Fibroblast of the aortic adventitia (primary cell): Measurements from ENCODE around the gene PRKCH. TPM values are rescaled to one million over a fixed set of nuclear protein-coding genes. Genes with fewer than 3 reads are reported as not detected.

Source experiments
- DNase-seq: peaks from one replicate; pipeline ENCODE4 v3.0.0-alpha.2; 2010; ENCODE audit warnings: low read depth
- H3K4me3 ChIP-seq: 2 replicates; pipeline ENCODE4 v1.5.1; 2011; ENCODE audit warnings: low read depth, mild to moderate bottlenecking, control low read depth, low read length, moderate library complexity
- total RNA-seq: library from RNA; depleted of rRNA; stranded (reverse); fragments of >200 nt; gene quantifications from 2 replicates; pipeline ENCODE4 v1.2.3, GENCODE V29; 2012; ENCODE audit warnings: low replicate concordance
- TF ChIP-seq, protein P1 (sequence below): IDR thresholded peaks from 2 replicates; pipeline ENCODE4 v1.5.1; 2011; ENCODE audit warnings: mild to moderate bottlenecking, low read length, control low read depth, inconsistent platforms; ENCODE audit not compliant: insufficient read depth

PRKCH gene
- total RNA-seq, 1 donor, result 4.2 TPM

GRCh38 chr14:61499991-61500390, 178.6 kb downstream of the PRKCH start:
- TF ChIP-seq, protein P1, sequence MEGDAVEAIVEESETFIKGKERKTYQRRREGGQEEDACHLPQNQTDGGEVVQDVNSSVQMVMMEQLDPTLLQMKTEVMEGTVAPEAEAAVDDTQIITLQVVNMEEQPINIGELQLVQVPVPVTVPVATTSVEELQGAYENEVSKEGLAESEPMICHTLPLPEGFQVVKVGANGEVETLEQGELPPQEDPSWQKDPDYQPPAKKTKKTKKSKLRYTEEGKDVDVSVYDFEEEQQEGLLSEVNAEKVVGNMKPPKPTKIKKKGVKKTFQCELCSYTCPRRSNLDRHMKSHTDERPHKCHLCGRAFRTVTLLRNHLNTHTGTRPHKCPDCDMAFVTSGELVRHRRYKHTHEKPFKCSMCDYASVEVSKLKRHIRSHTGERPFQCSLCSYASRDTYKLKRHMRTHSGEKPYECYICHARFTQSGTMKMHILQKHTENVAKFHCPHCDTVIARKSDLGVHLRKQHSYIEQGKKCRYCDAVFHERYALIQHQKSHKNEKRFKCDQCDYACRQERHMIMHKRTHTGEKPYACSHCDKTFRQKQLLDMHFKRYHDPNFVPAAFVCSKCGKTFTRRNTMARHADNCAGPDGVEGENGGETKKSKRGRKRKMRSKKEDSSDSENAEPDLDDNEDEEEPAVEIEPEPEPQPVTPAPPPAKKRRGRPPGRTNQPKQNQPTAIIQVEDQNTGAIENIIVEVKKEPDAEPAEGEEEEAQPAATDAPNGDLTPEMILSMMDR, result no peak
- H3K4me3 ChIP-seq, result no peak overlapping the region
- no peak for DNase-seq

DNA sequence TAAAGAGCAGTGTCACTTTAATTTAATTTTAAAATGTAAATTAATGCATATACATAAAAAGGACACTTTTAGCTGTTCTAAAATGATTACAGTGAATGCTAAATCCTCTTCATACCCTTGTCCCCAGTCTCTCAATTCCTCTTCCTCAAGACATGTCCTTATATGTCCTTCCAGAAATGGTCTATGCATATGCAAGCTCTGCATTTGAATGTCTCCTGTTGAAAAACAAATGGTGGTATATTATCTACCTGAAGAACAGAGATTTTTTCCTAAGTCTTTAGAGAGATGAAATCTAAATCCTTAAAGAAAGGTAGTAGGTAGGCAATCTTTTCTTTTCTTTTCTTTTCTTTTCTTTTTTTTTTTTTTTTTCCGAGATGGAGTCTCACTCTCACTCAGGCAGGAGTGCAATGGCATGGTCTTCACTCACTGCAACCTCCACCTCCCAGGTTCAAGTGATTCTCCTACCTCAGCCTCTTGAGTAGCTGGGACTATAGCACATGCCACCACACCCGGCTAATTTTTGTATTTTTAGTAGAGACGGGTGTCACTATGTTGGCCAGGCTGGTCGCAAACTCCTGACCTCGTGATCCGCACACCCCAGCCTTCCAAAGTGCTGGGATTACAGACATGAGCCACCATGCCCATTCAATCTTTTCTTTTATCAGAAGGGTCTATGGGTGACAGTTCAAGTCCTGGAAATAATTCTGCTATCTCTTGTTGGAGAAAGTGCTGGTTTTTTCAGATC, 180.5 kb downstream of the PRKCH start:
- no peak for DNase-seq
- TF ChIP-seq, protein P1, result no peak

DNA sequence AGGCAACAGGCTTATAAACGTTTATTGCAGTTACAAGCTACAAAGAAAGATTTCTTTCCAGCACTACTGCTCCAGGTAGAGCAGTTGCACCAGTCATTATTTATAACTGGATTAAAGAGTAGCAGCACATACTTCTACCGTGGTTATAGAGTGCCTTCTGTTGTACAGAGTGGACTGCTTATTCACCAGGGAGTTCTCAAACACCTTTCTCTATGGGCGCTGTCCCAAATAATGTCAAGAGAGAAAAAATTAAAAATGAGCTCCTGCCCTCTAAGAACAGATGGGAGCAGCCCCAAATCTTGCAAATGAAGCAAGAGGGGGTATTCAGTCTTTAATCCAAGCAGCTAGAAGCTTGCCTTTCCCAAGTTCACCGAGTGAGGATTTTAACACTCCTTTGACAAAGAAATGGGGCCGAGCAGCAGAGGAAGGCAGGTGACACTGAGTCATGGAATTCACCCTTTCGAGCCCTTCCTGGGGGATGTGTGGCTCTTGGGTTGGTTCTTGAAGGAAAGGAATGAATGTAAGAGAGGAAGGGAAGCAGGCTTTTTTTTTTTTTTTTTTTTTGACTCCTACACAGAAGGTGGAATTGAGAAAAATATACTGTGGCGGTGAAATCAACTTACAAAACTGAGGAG, 181.2 kb downstream of the PRKCH start:
- H3K4me3 ChIP-seq, result no peak overlapping the region
- TF ChIP-seq, protein P1, result no peak
- no peak for DNase-seq

More for the DNA sequence above, 180.5 kb downstream of the PRKCH start:
- no peak overlapping the region for H3K4me3 ChIP-seq

DNA sequence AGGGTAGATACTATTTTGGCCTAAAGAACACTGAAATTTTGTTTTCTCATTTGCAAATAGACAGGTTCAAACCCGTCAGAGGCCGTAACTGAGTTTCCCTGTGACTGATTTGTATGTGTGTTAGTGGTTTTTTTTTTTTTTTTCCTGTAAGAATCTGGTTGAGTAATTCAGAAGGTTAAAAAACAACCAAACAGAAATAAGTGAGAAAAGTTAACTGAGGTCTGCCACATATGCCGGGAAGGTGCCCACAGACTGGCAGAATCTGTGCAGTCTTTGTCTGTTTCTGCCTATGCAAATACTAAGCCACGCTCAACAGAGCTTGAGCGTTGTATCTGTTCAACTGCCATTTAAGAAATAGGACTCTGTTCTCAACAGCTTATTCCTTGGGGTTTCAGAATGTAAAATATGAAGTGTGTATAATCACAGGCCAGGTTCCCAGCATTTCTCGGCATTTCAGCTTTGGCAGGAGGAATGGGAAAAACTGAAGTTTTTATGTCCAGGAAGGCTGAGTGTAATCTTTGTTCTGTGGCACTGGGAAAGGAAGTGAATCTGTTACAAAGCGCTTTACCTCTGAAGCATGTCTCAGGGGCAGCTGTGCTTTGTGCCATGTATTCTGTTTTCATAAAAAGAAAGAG, 181.9 kb downstream of the PRKCH start:
- peak; percentile 59 for DNase-seq
- TF ChIP-seq, protein P1, result no peak
- H3K4me3 ChIP-seq, result no peak overlapping the region

DNA sequence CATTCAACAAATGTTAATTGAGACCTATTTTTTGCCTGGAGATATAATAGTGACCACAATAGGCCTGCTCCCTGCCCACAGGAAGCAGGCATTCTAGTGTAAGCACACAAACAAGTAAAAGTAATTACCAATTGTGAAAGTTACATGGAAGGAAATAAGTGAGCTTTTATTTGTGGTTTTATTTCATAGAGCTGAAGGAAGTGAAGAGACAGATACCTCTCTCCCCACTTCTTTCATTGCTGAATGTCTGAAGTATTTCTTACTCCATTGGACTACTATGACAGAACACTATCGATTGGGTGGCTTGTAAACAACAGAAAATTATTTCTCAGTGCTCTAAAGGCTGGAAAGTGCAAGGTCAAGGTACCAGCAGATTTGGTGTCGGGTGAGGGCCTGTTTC, 183.5 kb downstream of the PRKCH start:
- TF ChIP-seq, protein P1, result no peak
- DNase-seq, result no peak
- H3K4me3 ChIP-seq, result no peak overlapping the region

DNA sequence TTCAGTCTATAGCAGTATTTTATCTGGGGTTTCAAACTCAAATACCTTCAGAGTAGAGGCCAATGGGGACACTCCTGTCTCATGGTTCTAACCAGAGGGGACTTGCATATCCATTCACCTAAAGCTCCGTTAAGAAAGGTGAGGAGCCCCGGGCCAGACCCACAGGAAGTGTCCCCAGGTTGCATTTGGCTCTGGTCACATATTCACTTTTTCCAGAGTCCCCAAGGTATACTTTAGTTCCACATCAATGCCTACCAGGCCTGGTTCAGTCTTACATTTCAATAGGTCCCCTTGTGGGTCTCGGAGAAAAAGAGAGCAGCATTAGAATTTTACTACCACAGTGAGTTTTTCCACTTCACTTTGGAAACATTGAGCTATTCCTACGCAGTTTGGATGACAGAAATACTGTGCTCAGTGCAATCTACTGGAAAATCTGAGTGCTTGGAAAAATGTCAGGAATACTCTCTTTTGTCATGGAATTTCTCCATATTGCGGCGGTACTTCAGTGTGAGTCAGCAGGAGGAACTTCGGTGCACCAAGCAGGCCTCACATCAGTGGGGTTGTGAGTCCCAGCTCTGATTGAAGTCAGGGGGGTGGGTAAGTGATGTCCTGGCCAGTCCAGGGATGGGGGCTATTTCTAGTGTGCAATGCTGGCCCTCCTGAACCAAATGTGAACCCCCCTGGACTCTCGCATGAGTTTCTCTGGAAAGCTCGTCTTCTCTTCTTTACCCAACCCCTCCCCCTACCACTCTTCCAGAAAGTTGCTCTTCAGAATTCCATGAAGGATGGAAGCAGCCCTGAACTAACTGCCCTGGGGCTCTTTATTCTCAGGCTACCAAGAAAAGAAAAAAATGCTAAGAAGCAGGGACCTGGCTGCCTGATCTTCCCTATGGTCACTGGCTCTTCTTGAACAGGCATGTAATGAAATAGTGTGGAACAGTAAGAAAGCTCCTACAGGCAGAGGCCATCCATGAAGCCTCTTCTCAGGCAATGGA, 184.7 kb downstream of the PRKCH start:
- TF ChIP-seq, protein P1, result no peak
- H3K4me3 ChIP-seq, result no peak overlapping the region
- DNase-seq, result peak; percentile 67
